NCI-H2171 (cell line): ENCODE data around the gene KCNN1.
A peak's percentile ranks its signal among the peaks of the same experiment; 100 is the strongest.
"Not testable (repeated sequence)": the region's sequence is repeated elsewhere in the genome, so short reads cannot be mapped to it uniquely, and the experiment has no call there.

Experiments
- DNase-seq: peaks from one replicate; lab custom pipeline; 2025; lab: John Stamatoyannopoulos, UW

KCNN1 gene

GRCh38 chr19:18000915-18001776 is 34.2 kb downstream of the KCNN1 start:
- DNase-seq = peak; percentile 77

- DNase-seq = no peak
Measured at GRCh38 chr19:18001777-18002345, 35.0 kb downstream of the KCNN1 start.

GRCh38 chr19:18002347-18002850 is 35.5 kb downstream of the KCNN1 start:
- DNase-seq = no peak

GRCh38 chr19:18005750-18006149 is 38.8 kb downstream of the KCNN1 start:
- DNase-seq = not testable (repeated sequence)

DNA sequence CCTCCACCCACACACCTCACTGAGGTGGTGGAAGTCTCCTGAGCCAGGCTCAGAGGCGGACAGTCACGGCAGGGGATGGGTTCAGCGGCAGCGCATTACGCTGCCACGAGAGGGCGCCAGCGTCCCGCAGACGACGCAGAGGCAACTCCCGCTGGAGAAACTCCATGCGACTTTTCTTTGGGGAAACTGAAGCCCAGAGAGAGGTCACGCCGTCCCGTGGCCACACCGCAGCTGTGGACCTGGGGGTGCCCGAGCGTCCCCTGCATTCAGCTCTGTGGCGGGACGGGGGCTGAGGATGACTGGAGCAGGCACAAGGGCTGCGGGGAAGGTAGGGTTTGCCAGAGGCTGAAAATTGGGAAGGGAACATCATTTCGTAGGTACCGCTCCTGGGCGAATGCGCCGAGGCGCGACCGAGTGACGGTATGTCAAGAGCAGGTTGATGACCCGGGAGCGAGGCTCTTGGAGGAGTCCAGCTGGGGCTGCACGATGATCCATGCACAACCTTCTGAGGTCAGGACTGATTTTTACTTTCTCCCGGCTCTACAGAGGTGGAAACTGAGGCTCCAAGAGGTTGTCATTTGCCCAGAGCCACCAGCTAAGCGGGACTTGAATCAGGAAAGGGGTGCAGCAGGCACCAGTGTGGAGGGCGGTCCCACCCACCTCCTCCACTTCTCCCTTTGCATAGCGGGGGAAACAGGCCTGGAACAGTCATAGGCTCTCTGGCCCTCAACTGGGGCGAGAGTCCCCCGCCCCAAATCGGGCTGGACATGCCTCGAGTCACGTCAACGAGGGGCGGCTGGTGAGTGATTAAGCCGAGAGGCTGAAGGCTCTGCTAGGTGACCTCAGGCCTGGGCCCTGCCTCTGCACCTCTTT is 40.4 kb downstream of the KCNN1 start:
- DNase-seq = peak; percentile 18

GRCh38 chr19:18007917-18008673 is 41.2 kb downstream of the KCNN1 start, which contains the start of gene ARRDC2:
TSS of gene ARRDC2 (plus strand) at chr19:18008170. CDS start at chr19:18008311, 141 bp downstream.
- no peak for DNase-seq

- DNase-seq = no peak
Measured at GRCh38 chr19:18008814-18009213, 41.9 kb downstream of the KCNN1 start.

- no peak for DNase-seq
Measured at GRCh38 chr19:18009412-18010066, 42.6 kb downstream of the KCNN1 start.

DNA sequence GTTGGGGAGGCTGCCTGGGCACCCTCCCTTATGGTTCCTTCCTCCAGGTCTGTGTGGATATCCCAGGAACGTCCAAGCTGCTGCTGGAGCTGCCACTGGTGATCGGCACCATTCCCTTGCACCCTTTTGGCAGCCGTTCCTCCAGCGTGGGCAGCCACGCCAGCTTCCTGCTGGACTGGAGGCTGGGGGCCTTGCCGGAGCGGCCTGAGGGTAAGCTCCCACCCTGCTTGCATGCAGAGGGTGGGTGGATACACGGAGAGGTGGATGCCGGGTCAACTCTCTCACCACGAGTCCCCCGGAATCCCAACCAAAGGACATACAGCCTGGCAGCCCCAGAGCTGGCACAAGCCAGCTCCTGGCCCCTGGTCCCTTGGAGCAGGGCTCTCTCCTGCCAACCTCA is 43.2 kb downstream of the KCNN1 start:
- no peak for DNase-seq

- no peak for DNase-seq
Measured at GRCh38 chr19:18013210-18014111, 46.6 kb downstream of the KCNN1 start.

DNA sequence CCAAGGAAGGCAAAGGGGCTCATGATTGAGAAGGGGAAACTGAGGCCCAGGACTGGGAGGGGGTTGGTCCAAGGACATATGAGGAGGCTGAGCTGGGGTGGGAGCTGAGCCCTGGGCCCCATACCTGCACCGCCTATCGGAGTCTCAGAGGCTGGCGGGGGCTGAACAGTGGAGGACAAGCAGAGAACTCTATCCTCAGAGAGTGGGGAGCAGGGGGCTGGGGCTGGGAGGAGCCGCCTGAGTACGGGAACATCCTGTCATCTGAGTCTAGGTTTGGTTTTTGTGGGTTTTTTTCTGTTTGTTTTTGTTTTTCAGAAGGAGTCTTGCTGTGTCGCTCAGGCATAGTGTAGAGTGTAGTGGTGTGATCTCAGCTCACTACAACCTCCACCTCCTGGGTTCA is 47.3 kb downstream of the KCNN1 start:
- no peak for DNase-seq

GRCh38 chr19:18016209-18016910 is 49.5 kb downstream of the KCNN1 start:
- no peak for DNase-seq

- DNase-seq = no peak
Measured at GRCh38 chr19:18017275-18018083, 50.6 kb downstream of the KCNN1 start.

- no peak for DNase-seq
Measured at GRCh38 chr19:18020212-18021085, 53.5 kb downstream of the KCNN1 start.

DNA sequence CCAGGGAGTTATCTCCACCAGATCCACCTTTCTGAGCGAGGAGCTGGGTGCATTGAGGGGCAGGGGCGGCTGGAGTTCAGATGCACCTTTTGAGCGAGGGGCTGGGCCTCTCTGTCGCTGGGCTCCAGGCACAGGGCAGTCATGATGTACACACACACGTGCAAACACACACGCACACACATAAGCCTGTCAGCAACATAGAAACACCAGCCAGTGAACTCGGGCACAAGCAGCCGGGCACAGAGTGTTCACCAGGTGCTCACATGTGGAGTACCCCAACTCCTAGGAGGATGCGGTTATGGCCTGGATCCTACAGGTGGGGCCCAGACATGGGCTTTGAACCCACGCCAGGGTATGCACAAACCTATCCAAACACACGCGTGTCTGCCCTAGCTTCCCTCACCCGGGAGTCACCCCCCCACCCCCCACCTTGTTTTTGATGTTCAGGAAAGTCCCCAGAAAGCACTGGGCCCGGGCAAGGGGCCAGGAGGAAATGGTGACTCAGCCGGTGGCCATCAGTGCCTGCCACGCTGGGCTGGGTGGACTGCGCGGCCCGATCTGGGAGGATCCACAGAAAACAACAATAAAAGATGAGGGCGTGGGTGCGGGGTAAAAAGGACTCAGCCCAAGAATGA is 54.3 kb downstream of the KCNN1 start:
- no peak for DNase-seq

DNA sequence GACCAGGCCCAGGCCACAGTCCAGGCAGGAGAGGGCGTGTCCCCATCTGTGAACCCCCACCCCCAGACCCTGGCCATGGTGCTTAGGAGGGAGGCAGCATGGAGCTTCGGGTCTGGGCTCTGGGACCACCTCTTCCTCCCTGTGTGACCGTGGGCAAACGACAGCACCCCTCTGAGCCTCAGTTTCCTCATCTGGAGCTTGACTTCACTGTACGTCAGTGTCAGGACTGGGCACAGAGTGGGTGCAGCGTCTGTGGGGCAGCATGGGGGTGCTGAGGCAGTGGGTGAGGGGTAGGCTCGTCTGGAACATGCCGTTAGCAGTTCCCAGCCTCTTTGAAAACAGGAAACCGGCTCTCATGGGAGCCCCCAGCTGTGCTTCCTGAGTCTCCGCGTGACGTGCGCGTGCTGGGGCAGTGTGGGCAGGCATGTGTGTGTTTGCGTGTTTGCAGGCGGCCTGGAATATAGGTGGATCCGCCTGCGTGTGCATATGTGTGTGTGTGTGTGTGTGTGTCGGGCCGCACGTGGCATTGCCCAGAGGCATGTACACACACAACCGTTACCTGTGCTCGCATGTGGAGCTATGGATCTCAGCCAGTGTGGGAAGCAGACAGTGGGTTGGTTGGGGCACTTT is 56.8 kb downstream of the KCNN1 start:
- peak; percentile 55 for DNase-seq
